Measurements from ENCODE around the gene GCC2.
"Not testable (repeated sequence)": the region's sequence is repeated elsewhere in the genome, so short reads cannot be mapped to it uniquely, and the experiment has no call there.

DNA sequence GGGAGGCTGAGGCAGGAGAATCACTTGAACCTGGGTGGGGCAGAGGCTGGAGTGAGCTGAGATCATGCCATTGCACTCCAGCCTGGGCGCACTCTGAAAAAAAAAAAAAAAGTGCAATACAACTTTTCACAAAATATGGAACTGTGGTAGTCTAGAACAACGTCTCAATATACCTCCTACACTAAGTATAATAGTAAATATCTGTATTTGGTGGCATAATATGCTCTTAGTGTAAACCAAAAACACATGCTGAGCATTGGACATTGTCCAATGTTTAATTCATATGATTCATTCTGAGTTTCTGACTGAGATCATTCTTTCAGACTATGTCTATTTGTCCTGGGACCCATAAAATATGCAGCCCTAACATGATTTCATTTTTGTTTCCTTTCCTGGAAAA, 65.5 kb downstream of the GCC2 start:
- TF ChIP-seq EZH2phosphoT487 (IDR thresholded peaks at IDR 0.05; ENCODE audit: borderline replicate concordance); POLR2A (IDR thresholded peaks at IDR 0.05; ENCODE audit: borderline replicate concordance, extremely low read depth, insufficient read depth, insufficient read length); ZNF274 (IDR thresholded peaks at IDR 0.05; ENCODE audit: low read depth, low read length); YY1 (IDR thresholded peaks at IDR 0.05; ENCODE audit: extremely low read depth, insufficient replicate concordance, low read depth, low read length); EZH2 (IDR thresholded peaks at IDR 0.05); JUND (IDR thresholded peaks at IDR 0.05); TCF7L2 (IDR thresholded peaks at IDR 0.05; ENCODE audit: borderline replicate concordance, extremely low read depth, insufficient read depth, insufficient read length): not testable (repeated sequence)
- TF ChIP-seq, protein P1, sequence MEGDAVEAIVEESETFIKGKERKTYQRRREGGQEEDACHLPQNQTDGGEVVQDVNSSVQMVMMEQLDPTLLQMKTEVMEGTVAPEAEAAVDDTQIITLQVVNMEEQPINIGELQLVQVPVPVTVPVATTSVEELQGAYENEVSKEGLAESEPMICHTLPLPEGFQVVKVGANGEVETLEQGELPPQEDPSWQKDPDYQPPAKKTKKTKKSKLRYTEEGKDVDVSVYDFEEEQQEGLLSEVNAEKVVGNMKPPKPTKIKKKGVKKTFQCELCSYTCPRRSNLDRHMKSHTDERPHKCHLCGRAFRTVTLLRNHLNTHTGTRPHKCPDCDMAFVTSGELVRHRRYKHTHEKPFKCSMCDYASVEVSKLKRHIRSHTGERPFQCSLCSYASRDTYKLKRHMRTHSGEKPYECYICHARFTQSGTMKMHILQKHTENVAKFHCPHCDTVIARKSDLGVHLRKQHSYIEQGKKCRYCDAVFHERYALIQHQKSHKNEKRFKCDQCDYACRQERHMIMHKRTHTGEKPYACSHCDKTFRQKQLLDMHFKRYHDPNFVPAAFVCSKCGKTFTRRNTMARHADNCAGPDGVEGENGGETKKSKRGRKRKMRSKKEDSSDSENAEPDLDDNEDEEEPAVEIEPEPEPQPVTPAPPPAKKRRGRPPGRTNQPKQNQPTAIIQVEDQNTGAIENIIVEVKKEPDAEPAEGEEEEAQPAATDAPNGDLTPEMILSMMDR (IDR thresholded peaks at IDR 0.05 in 2 of 3, conservative IDR thresholded peaks at IDR 0.05 in 1 of 3; ENCODE audit: borderline replicate concordance in 1 of 3, insufficient read depth in 1 of 3, low read depth in 2 of 3, low read length in 2 of 3), result not testable (repeated sequence)
